Lower leg skin (tissue), 3 donors: ENCODE measurements around the gene PNPLA2.

ENCODE experiments used
- POLR2A ChIP-seq, 2 donors: fragments of 450-650 bp; IDR thresholded peaks; one replicate each; pipeline ENCODE4 v1.6.1; 2016 to 2017; ENCODE audit warnings: antibody characterized with exemption in 2 of 2, mild to moderate bottlenecking in 1 of 2, moderate library complexity in 1 of 2
- TF ChIP-seq, protein P1 (sequence below), 3 donors: fragments of 450-650 bp; IDR thresholded peaks; one replicate each; pipeline ENCODE4 v1.5.1; 2016; ENCODE audit warnings: antibody characterized with exemption in 3 of 3, mild to moderate bottlenecking in 3 of 3, moderate library complexity in 2 of 3

DNA sequence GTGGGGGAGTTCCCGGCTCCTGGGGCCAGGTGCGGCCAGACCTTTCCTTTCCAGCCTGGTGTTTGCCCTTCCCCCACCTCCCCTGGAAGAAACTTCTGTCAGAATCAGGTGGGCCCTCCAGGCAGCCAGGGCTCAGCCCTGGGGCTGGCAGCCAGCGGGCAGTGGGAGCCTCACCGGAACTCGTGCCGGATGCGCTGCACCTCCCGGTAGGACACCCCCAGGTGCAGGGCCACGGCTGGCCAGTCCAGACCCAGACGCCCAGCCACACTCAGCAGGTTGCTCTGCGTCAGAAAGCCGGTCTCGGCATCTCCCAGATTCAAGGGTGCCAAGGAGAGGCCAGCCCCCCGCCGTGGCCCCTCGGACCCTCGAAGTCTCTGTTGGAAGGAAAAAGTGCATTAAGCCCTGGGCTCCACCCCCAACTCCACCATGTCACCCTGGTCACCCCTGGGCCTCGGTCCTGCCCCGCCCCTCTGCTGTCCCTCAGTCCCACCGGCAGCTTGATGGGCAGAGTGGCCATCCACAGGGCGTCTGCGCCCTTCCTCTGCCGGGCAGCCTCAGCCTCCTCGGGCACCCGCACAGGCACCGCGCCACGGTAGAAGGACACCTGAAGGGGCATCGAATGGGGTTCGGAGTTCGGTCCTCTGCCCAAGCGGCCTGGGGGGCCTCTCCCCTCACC, 18.9 kb upstream of the PNPLA2 start:
- TF ChIP-seq, protein P1, sequence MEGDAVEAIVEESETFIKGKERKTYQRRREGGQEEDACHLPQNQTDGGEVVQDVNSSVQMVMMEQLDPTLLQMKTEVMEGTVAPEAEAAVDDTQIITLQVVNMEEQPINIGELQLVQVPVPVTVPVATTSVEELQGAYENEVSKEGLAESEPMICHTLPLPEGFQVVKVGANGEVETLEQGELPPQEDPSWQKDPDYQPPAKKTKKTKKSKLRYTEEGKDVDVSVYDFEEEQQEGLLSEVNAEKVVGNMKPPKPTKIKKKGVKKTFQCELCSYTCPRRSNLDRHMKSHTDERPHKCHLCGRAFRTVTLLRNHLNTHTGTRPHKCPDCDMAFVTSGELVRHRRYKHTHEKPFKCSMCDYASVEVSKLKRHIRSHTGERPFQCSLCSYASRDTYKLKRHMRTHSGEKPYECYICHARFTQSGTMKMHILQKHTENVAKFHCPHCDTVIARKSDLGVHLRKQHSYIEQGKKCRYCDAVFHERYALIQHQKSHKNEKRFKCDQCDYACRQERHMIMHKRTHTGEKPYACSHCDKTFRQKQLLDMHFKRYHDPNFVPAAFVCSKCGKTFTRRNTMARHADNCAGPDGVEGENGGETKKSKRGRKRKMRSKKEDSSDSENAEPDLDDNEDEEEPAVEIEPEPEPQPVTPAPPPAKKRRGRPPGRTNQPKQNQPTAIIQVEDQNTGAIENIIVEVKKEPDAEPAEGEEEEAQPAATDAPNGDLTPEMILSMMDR (IDR thresholded peaks at IDR 0.05), result no peak
- no peak for TF ChIP-seq POLR2A (IDR thresholded peaks at IDR 0.05)
